Measurements from ENCODE around the gene CALD1.

DNA sequence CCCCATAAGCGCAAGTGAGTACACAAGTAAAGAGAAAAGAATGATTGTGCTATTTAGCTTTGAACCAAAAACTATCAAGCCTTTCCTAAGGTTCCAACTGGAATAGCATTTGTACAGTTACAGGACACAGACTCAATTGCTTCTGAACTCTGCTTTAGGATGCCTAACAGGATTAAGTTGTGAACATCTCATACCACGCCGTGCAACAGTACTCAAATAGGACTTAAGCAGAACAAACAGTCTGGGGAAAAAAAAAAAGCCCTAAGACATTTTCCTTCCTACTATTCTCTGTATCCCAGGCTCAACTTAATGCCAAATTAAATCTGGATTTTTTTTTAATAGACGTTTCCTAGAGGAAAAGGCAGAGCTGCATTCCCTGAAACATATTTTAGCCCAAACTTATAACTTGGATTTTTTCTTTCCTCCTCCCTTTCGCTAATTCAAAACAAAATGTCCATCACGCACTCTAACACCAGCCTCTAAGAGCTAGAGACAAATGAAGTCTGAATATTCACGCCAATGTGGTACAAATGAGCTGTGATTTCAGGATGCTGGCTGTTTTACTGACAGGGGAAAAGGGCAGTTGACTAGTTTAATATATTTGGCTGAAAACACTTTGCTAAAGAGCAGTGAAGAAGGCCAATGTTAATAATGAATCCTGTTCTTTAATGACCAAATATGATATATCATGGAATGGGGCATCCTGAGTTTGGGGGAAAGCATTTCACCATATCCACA, 68.6 kb downstream of the CALD1 start:
- TF ChIP-seq, protein P1, sequence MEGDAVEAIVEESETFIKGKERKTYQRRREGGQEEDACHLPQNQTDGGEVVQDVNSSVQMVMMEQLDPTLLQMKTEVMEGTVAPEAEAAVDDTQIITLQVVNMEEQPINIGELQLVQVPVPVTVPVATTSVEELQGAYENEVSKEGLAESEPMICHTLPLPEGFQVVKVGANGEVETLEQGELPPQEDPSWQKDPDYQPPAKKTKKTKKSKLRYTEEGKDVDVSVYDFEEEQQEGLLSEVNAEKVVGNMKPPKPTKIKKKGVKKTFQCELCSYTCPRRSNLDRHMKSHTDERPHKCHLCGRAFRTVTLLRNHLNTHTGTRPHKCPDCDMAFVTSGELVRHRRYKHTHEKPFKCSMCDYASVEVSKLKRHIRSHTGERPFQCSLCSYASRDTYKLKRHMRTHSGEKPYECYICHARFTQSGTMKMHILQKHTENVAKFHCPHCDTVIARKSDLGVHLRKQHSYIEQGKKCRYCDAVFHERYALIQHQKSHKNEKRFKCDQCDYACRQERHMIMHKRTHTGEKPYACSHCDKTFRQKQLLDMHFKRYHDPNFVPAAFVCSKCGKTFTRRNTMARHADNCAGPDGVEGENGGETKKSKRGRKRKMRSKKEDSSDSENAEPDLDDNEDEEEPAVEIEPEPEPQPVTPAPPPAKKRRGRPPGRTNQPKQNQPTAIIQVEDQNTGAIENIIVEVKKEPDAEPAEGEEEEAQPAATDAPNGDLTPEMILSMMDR (IDR thresholded peaks at IDR 0.05; ENCODE audit: borderline replicate concordance, extremely low read depth, low read length, poor library complexity, severe bottlenecking): no peak
- no peak for TF ChIP-seq EZH2 (IDR thresholded peaks at IDR 0.05; ENCODE audit: borderline replicate concordance, low read depth, low read length, severe bottlenecking)

All from DND-41 (cell line).